ENCODE measurements around the gene MYPOP. TPM values are rescaled to one million over a fixed set of nuclear protein-coding genes. Genes with fewer than 3 reads are reported as not detected.

Gene MYPOP
- total and polyA plus RNA-seq, 9 of the 15 experiments (the other 6 are each of a cell fraction or from before 2014, with no cell fraction given): 0.32 to 7.6 (median 1.6) TPM

DNA sequence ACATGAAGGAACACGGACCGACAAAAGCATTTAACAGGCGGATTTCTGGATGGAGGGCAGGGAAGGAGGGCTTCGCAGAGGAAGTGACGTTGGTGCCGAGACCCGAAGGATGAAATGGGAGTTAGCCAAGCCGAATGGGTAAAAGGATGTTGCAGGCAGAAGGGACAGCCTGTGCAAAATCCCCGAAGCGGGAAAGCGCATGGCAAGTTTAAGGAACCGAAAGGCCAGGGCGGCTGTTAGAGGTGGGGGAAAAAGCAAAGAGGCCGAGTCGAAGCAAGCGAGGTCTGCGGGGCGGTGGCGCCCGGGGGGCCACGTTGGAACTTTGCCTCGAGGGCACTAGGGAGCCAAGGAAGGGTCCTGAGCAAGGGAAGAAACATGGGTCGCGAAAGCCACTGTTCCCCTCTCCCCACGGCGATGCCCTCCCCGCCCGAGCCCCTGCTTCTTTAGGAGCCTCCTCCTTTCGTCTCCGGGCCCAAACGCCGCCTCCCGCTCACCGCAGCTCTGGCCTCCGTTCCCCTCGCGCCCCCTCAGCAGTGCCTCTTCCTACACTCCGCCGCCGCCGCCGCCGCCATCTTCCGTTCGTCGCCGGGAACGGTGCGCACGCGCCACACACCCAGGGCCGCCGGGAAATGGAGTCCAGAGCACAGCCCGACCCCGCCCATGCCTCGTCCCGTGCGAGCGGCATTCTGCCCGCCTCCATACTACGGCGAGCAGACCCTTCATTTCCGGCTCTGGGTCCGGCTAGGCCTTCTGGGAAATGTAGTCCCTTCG lies 39.7 kb downstream of the MYPOP start, which contains the start of gene SYMPK (continued):
- TF ChIP-seq, protein P1, sequence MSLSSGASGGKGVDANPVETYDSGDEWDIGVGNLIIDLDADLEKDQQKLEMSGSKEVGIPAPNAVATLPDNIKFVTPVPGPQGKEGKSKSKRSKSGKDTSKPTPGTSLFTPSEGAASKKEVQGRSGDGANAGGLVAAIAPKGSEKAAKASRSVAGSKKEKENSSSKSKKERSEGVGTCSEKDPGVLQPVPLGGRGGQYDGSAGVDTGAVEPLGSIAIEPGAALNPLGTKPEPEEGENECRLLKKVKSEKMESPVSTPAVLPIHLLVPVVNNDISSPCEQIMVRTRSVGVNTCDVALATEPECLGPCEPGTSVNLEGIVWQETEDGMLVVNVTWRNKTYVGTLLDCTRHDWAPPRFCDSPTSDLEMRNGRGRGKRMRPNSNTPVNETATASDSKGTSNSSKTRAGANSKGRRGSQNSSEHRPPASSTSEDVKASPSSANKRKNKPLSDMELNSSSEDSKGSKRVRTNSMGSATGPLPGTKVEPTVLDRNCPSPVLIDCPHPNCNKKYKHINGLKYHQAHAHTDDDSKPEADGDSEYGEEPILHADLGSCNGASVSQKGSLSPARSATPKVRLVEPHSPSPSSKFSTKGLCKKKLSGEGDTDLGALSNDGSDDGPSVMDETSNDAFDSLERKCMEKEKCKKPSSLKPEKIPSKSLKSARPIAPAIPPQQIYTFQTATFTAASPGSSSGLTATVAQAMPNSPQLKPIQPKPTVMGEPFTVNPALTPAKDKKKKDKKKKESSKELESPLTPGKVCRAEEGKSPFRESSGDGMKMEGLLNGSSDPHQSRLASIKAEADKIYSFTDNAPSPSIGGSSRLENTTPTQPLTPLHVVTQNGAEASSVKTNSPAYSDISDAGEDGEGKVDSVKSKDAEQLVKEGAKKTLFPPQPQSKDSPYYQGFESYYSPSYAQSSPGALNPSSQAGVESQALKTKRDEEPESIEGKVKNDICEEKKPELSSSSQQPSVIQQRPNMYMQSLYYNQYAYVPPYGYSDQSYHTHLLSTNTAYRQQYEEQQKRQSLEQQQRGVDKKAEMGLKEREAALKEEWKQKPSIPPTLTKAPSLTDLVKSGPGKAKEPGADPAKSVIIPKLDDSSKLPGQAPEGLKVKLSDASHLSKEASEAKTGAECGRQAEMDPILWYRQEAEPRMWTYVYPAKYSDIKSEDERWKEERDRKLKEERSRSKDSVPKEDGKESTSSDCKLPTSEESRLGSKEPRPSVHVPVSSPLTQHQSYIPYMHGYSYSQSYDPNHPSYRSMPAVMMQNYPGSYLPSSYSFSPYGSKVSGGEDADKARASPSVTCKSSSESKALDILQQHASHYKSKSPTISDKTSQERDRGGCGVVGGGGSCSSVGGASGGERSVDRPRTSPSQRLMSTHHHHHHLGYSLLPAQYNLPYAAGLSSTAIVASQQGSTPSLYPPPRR (CRISPR knock-in tag; IDR thresholded peaks at IDR 0.05; ENCODE audit: borderline replicate concordance): no peak
- TF ChIP-seq, protein P2, sequence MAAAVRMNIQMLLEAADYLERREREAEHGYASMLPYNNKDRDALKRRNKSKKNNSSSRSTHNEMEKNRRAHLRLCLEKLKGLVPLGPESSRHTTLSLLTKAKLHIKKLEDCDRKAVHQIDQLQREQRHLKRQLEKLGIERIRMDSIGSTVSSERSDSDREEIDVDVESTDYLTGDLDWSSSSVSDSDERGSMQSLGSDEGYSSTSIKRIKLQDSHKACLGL (CRISPR knock-in tag; IDR thresholded peaks at IDR 0.05; ENCODE audit: borderline replicate concordance, poor library complexity, severe bottlenecking): no peak
- TF ChIP-seq, protein P3, sequence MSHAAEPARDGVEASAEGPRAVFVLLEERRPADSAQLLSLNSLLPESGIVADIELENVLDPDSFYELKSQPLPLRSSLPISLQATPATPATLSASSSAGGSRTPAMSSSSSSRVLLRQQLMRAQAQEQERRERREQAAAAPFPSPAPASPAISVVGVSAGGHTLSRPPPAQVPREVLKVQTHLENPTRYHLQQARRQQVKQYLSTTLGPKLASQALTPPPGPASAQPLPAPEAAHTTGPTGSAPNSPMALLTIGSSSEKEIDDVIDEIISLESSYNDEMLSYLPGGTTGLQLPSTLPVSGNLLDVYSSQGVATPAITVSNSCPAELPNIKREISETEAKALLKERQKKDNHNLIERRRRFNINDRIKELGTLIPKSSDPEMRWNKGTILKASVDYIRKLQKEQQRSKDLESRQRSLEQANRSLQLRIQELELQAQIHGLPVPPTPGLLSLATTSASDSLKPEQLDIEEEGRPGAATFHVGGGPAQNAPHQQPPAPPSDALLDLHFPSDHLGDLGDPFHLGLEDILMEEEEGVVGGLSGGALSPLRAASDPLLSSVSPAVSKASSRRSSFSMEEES (CRISPR knock-in tag; IDR thresholded peaks at IDR 0.05): peak; percentile 71
- TF ChIP-seq DPF2 (IDR thresholded peaks at IDR 0.05): peak; percentile 33
- TF ChIP-seq, protein P4, sequence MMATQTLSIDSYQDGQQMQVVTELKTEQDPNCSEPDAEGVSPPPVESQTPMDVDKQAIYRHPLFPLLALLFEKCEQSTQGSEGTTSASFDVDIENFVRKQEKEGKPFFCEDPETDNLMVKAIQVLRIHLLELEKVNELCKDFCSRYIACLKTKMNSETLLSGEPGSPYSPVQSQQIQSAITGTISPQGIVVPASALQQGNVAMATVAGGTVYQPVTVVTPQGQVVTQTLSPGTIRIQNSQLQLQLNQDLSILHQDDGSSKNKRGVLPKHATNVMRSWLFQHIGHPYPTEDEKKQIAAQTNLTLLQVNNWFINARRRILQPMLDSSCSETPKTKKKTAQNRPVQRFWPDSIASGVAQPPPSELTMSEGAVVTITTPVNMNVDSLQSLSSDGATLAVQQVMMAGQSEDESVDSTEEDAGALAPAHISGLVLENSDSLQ (IDR thresholded peaks at IDR 0.05): no peak; the same call in none of the 2 replicates
- no peak for TF ChIP-seq MCM3 (IDR thresholded peaks at IDR 0.05)
- TF ChIP-seq PCBP1 (IDR thresholded peaks at IDR 0.05; ENCODE audit: low read depth, low read length, poor library complexity, severe bottlenecking): peak; percentile 65
- no peak for TF ChIP-seq ZNF324 (CRISPR knock-in tag; IDR thresholded peaks at IDR 0.05)
- TF ChIP-seq STAT5A (IDR thresholded peaks at IDR 0.05; ENCODE audit: borderline replicate concordance, low read length): no peak
- TF ChIP-seq, protein P5, sequence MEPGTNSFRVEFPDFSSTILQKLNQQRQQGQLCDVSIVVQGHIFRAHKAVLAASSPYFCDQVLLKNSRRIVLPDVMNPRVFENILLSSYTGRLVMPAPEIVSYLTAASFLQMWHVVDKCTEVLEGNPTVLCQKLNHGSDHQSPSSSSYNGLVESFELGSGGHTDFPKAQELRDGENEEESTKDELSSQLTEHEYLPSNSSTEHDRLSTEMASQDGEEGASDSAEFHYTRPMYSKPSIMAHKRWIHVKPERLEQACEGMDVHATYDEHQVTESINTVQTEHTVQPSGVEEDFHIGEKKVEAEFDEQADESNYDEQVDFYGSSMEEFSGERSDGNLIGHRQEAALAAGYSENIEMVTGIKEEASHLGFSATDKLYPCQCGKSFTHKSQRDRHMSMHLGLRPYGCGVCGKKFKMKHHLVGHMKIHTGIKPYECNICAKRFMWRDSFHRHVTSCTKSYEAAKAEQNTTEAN (CRISPR knock-in tag; IDR thresholded peaks at IDR 0.05): no peak
- TF ChIP-seq NR3C1 (CRISPR knock-in tag; IDR thresholded peaks at IDR 0.05): no peak
- TF ChIP-seq, protein P6, sequence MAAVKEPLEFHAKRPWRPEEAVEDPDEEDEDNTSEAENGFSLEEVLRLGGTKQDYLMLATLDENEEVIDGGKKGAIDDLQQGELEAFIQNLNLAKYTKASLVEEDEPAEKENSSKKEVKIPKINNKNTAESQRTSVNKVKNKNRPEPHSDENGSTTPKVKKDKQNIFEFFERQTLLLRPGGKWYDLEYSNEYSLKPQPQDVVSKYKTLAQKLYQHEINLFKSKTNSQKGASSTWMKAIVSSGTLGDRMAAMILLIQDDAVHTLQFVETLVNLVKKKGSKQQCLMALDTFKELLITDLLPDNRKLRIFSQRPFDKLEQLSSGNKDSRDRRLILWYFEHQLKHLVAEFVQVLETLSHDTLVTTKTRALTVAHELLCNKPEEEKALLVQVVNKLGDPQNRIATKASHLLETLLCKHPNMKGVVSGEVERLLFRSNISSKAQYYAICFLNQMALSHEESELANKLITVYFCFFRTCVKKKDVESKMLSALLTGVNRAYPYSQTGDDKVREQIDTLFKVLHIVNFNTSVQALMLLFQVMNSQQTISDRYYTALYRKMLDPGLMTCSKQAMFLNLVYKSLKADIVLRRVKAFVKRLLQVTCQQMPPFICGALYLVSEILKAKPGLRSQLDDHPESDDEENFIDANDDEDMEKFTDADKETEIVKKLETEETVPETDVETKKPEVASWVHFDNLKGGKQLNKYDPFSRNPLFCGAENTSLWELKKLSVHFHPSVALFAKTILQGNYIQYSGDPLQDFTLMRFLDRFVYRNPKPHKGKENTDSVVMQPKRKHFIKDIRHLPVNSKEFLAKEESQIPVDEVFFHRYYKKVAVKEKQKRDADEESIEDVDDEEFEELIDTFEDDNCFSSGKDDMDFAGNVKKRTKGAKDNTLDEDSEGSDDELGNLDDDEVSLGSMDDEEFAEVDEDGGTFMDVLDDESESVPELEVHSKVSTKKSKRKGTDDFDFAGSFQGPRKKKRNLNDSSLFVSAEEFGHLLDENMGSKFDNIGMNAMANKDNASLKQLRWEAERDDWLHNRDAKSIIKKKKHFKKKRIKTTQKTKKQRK (IDR thresholded peaks at IDR 0.05; ENCODE audit: borderline replicate concordance, low read depth, low read length): no peak
- TF ChIP-seq NUFIP1 (IDR thresholded peaks at IDR 0.05; ENCODE audit: partially characterized antibody): no peak
- TF ChIP-seq SREBF1 (IDR thresholded peaks at IDR 0.05; ENCODE audit: borderline replicate concordance, low read depth, low read length): peak; percentile 69; the same call in 1 of the 2 replicates
